SU-DHL-6 (cell line): ENCODE data around the gene HOXA10.

Experiments
- H2AFZ ChIP-seq: fragments of 200-600 bp; sonication (generic); 2 replicates; pipeline ENCODE4 v1.6.1; 2014; ENCODE audit warnings: low read depth, mild to moderate bottlenecking, moderate library complexity, mixed read lengths, antibody characterized with exemption, low read length; ENCODE audit not compliant: severe bottlenecking
- H3F3A ChIP-seq: fragments of 200-600 bp; shearing (Covaris generic); 2 replicates; pipeline ENCODE4 v1.6.0; 2016; ENCODE audit warnings: antibody characterized with exemption, mild to moderate bottlenecking; ENCODE audit not compliant: insufficient read depth
- H3K27ac ChIP-seq: fragments of 200-600 bp; sonication (generic); 2 replicates; pipeline ENCODE4 v1.5.1; 2016; ENCODE audit warnings: low read depth, mild to moderate bottlenecking, low read length, moderate library complexity, mixed read lengths
- H3K27me3 ChIP-seq: fragments of 200-600 bp; sonication (generic), shearing (Covaris generic); 2 replicates; pipeline ENCODE4 v1.6.0; 2014; ENCODE audit warnings: mild to moderate bottlenecking, low read length
- H3K36me3 ChIP-seq: fragments of 200-600 bp; sonication (generic); 2 replicates; pipeline ENCODE4 v1.6.1; 2014; ENCODE audit warnings: mild to moderate bottlenecking, low read length, mixed read lengths
- H3K4me2 ChIP-seq: fragments of 300-600, 200-600 bp; shearing (Covaris generic), sonication (generic); 2 replicates; pipeline ENCODE4 v1.6.0; 2014; ENCODE audit warnings: low read length, low read depth, mild to moderate bottlenecking; ENCODE audit not compliant: poor library complexity, severe bottlenecking
- H3K4me3 ChIP-seq: fragments of 200-600 bp; sonication (generic); 2 replicates; pipeline ENCODE4 v1.5.1; 2014; ENCODE audit warnings: antibody characterized with exemption, low read length, mild to moderate bottlenecking, mixed read lengths; ENCODE audit not compliant: insufficient read depth, poor library complexity, severe bottlenecking
- H3K79me2 ChIP-seq: fragments of 200-600 bp; sonication (generic); 2 replicates; pipeline ENCODE4 v1.6.1; 2014; ENCODE audit warnings: mild to moderate bottlenecking, low read length, moderate library complexity; ENCODE audit not compliant: insufficient read depth
- H3K9ac ChIP-seq: fragments of 200-600 bp; sonication (generic); 2 replicates; pipeline ENCODE4 v1.7.0; 2014; ENCODE audit warnings: mild to moderate bottlenecking, low read length
- H3K9me2 ChIP-seq: fragments of 200-600 bp; sonication (generic); replicated peaks from 2 replicates; pipeline ENCODE4 v1.6.1; 2014; ENCODE audit warnings: low read length; ENCODE audit not compliant: insufficient read depth
- H3K9me3 ChIP-seq: fragments of 200-600 bp; sonication (generic); 2 replicates; pipeline ENCODE4 v1.6.1; 2014; ENCODE audit warnings: low read length, mixed read lengths; ENCODE audit not compliant: insufficient read depth
- H4K20me1 ChIP-seq: fragments of 200-600 bp; sonication (generic); 2 replicates; pipeline ENCODE4 v1.6.1; 2014; ENCODE audit warnings: low read depth, mild to moderate bottlenecking, antibody characterized with exemption, low read length, moderate library complexity, mixed read lengths
- EZH2phosphoT487 ChIP-seq: fragments of 200-600 bp; sonication (generic), shearing (Covaris generic); conservative IDR thresholded peaks from 2 replicates; pipeline ENCODE4 v1.6.1; 2018; ENCODE audit warnings: mild to moderate bottlenecking, antibody characterized with exemption, low read length, moderate library complexity, mixed read lengths
- TF ChIP-seq, protein P1 (sequence below): fragments of 200-600 bp; sonication (generic); IDR thresholded peaks from one replicate; pipeline ENCODE4 v1.5.1; 2017; ENCODE audit warnings: antibody characterized with exemption, mild to moderate bottlenecking, low read length, moderate library complexity; ENCODE audit not compliant: insufficient read depth, poor library complexity, severe bottlenecking

HOXA10 gene

DNA sequence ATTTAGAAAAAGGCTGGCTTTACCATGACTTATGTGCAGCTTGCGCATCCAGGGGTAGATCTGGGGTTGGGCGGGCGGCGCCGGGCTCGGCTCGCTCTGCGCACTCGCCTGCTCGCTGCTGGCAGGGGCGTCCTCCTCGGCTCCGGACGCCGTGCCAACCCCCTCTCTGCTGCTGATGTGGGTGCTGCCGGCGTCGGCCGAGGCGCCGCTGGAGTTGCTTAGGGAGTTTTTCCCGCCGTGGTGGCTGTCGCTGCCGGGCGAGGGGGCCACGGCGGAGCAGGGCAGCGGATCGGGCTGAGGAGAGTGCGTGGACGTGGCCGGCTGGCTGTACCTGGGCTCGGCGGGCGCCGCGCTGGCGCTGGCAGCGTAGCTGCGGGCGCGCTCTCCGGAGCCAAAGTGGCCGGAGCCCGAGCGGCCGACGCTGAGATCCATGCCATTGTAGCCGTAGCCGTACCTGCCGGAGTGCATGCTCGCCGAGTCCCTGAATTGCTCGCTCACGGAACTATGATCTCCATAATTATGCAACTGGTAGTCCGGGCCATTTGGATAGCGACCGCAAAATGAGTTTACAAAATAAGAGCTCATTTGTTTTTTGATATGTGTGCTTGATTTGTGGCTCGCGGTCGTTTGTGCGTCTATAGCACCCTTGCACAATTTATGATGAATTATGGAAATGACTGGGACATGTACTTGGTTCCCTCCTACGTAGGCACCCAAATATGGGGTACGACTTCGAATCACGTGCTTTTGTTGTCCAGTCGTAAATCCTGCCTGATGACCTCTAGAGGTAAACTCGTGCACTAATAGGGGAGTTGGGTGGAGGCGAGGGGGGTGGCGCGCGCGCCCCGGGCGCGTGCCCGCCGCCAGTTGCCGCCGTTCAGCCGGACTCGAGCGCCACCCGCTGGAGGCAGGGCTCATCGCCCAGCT lies 30.8 kb downstream of the HOXA10 start, which contains the start of gene HOXA5:
Gene HOXA5, minus strand, starts transcription at position 659 of the 927 bp plus-strand sequence. Its CDS starts 74 bp downstream, at position 585.
- H4K20me1 ChIP-seq = no peaks in the 10 kb centered on the region
- H3K9ac ChIP-seq = no peak within 1 kb of the TSS
- no peak within 1 kb of the TSS for H2AFZ ChIP-seq
- no peak within 1 kb of the TSS for H3K4me3 ChIP-seq
- no peak for TF ChIP-seq EZH2phosphoT487
- TF ChIP-seq, protein P1, sequence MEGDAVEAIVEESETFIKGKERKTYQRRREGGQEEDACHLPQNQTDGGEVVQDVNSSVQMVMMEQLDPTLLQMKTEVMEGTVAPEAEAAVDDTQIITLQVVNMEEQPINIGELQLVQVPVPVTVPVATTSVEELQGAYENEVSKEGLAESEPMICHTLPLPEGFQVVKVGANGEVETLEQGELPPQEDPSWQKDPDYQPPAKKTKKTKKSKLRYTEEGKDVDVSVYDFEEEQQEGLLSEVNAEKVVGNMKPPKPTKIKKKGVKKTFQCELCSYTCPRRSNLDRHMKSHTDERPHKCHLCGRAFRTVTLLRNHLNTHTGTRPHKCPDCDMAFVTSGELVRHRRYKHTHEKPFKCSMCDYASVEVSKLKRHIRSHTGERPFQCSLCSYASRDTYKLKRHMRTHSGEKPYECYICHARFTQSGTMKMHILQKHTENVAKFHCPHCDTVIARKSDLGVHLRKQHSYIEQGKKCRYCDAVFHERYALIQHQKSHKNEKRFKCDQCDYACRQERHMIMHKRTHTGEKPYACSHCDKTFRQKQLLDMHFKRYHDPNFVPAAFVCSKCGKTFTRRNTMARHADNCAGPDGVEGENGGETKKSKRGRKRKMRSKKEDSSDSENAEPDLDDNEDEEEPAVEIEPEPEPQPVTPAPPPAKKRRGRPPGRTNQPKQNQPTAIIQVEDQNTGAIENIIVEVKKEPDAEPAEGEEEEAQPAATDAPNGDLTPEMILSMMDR = no peak
- no peaks in the 10 kb centered on the region for H3K36me3 ChIP-seq
- H3K79me2 ChIP-seq = no peaks in the 10 kb centered on the region; the same call in 1 of the 2 replicates
- H3K9me2 ChIP-seq = no peaks in the 10 kb centered on the region
- H3K27ac ChIP-seq = no peak within 1 kb of the TSS
- H3K4me2 ChIP-seq = no peak within 1 kb of the TSS
- no peaks in the 10 kb centered on the region for H3F3A ChIP-seq
- no peaks in the 10 kb centered on the region for H3K9me3 ChIP-seq
- H3K27me3 ChIP-seq = no peaks in the 10 kb centered on the region

DNA sequence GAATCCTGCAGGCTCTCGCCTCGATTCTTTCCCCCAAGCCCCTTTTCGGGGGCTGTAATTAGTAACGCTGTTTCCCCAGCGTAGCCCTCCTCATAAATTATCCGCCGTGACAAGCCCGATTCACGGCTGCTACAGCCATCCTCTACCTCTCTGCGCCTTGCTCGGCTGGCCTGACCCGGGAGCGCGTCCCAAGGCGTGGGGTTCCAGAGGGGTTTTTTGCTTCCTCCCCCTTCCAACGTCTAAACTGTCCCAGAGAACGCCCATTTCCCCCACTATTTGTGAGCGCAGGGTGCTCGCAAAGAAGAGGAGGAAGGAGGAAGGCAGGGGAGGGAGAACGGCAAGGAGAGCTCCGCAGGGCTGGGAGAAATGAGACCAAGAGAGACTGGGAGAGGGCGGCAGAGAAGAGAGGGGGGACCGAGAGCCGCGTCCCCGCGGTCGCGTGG lies 31.5 kb downstream of the HOXA10 start:
- no peaks in the 10 kb centered on the region for H3K27me3 ChIP-seq
- H3K9ac ChIP-seq = no peak overlapping the region

DNA sequence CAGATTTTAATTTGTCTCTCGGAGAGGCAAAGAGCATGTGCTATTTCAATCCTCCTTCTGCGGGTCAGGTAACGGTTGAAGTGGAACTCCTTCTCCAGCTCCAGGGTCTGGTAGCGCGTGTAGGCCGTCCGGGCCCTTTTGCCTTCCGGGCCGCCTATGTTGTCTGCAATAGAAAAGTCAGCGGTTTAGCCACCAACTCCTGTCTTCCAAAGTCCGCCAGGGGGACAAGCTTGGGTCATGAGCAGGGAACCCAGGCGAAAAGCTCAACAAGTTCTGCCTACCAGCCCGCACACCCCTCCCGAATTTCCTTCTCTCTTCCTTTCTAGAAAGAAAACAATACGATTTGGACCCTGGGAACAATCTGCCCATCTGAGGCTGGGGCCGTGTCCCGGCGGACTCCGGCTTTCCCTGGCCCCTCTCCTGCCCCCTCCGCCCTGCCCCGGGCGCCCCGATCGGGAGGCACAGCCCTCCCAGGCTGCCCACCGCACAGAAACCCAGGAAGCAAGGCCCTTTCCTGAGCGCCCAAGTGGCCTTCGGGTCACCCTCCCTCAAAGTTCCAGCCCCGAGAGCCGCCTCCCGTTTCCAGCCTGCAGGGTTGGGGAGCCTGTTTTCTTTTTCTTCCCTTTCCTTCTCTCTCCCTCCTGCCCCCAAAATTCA lies 32.1 kb downstream of the HOXA10 start:
- no peak for TF ChIP-seq EZH2phosphoT487
- TF ChIP-seq, protein P1 = no peak
- H3K4me2 ChIP-seq = no peak overlapping the region
- no peak overlapping the region for H2AFZ ChIP-seq
- no peaks in the 10 kb centered on the region for H3K79me2 ChIP-seq
- no peak overlapping the region for H3K27ac ChIP-seq
- H3F3A ChIP-seq = no peaks in the 10 kb centered on the region
- no peaks in the 10 kb centered on the region for H3K27me3 ChIP-seq
- no peaks in the 10 kb centered on the region for H4K20me1 ChIP-seq
- H3K9me2 ChIP-seq = no peaks in the 10 kb centered on the region
- no peaks in the 10 kb centered on the region for H3K9me3 ChIP-seq
- no peak overlapping the region for H3K9ac ChIP-seq
- no peak overlapping the region for H3K4me3 ChIP-seq
- no peaks in the 10 kb centered on the region for H3K36me3 ChIP-seq

More for the DNA sequence above, 31.5 kb downstream of the HOXA10 start:
- Histone ChIP-seq H3K4me3 (no peak overlapping the region), H3K27ac (no peak overlapping the region), H3F3A (no peaks in the 10 kb centered on the region), H4K20me1 (no peaks in the 10 kb centered on the region), H3K9me2 (no peaks in the 10 kb centered on the region), H3K9me3 (no peaks in the 10 kb centered on the region), H3K79me2 (no peaks in the 10 kb centered on the region), H3K36me3 (no peaks in the 10 kb centered on the region), H3K4me2 (no peak overlapping the region), H2AFZ (no peak overlapping the region)
- TF ChIP-seq, protein P1 = no peak
- TF ChIP-seq EZH2phosphoT487 = no peak
